Measurements from ENCODE around the gene KIAA1958. TPM values are rescaled to one million over a fixed set of nuclear protein-coding genes. Genes with fewer than 3 reads are reported as not detected.

Gene KIAA1958
- total RNA-seq, 5 donors from 2014 or later (not counting 1 experiment from before 2014, with no cell fraction given): 4.6 to 6.4 (median 6.2) TPM

- POLR2A ChIA-PET: no interaction called here
- H3K4me3 ChIP-seq (ENCODE audit: control insufficient read depth in 1 of 2, extremely low read depth in 1 of 2, low read length in 1 of 2): no peak overlapping the region
- ATAC-seq (replicated peaks in 1 of 4): no peak
- H3K27ac ChIP-seq (ENCODE audit: low read length): no peak overlapping the region
- H3K4me1 Mint-ChIP-seq: peaks cover 5 to 8% (median 7%) of the 10 kb centered on the region in 3 donors
- H3K9me3 ChIP-seq: no peaks in the 10 kb centered on the region
- no peaks in the 10 kb centered on the region for H3K4me1 ChIP-seq (ENCODE audit: control insufficient read depth in 1 of 2, extremely low read depth in 1 of 2, insufficient read depth in 2 of 2, low read length in 2 of 2)
- no peak overlapping the region for H3K4me3 Mint-ChIP-seq
- no peak overlapping the region for H3K27ac Mint-ChIP-seq
- no CpG with 5 or more reads among the region's 1 CpG for WGBS (ENCODE audit: insufficient coverage)
- H3K9me3 Mint-ChIP-seq: no peaks in the 10 kb centered on the region
- H3K36me3 Mint-ChIP-seq: peaks cover 10% of the 10 kb centered on the region
- no peaks in the 10 kb centered on the region for H3K36me3 ChIP-seq (ENCODE audit: control insufficient read depth in 2 of 2, extremely low read depth in 1 of 2, insufficient read depth in 1 of 2, low read length in 1 of 2)
- no peaks in the 10 kb centered on the region for H3K27me3 ChIP-seq (replicated peaks in 1 of 2; ENCODE audit: control insufficient read depth in 2 of 2, extremely low read depth in 1 of 2, insufficient read depth in 2 of 2, low read length in 1 of 2)
- CTCF ChIA-PET: no interaction called here
- DNase-seq: no peak
- no peaks in the 10 kb centered on the region for H3K27me3 Mint-ChIP-seq
Observed at GRCh38 chr9:112535811-112536210, 49.2 kb downstream of the KIAA1958 start.

GRCh38 chr9:112537561-112537960 is 50.9 kb downstream of the KIAA1958 start:
- no peak overlapping the region for H3K27ac Mint-ChIP-seq

GRCh38 chr9:112540800-112541199 is 54.2 kb downstream of the KIAA1958 start:
- H3K9me3 Mint-ChIP-seq: no peaks in the 10 kb centered on the region
- CTCF ChIA-PET: no interaction called here
- peaks cover 2% of the 10 kb centered on the region for H3K36me3 Mint-ChIP-seq
- Histone ChIP-seq H3K4me3 (ENCODE audit: control insufficient read depth in 1 of 2, extremely low read depth in 1 of 2, low read length in 1 of 2) (no peak overlapping the region), H3K27ac (ENCODE audit: low read length) (no peak overlapping the region), H3K36me3 (ENCODE audit: control insufficient read depth in 2 of 2, extremely low read depth in 1 of 2, insufficient read depth in 1 of 2, low read length in 1 of 2) (no peaks in the 10 kb centered on the region), H3K27me3 (replicated peaks in 1 of 2; ENCODE audit: control insufficient read depth in 2 of 2, extremely low read depth in 1 of 2, insufficient read depth in 2 of 2, low read length in 1 of 2) (no peaks in the 10 kb centered on the region), H3K9me3 (no peaks in the 10 kb centered on the region), H3K4me1 (ENCODE audit: control insufficient read depth in 1 of 2, extremely low read depth in 1 of 2, insufficient read depth in 2 of 2, low read length in 2 of 2) (no peaks in the 10 kb centered on the region)
- ATAC-seq (replicated peaks in 1 of 4) (no peak), DNase-seq (no peak)
- no CpG with 5 or more reads among the region's 4 CpGs for WGBS (ENCODE audit: insufficient coverage)
- H3K4me1 Mint-ChIP-seq: peaks cover 4 to 6% (median 4%) of the 10 kb centered on the region in 3 donors
- H3K4me3 Mint-ChIP-seq: no peak overlapping the region
- POLR2A ChIA-PET: no interaction called here
- H3K27me3 Mint-ChIP-seq: no peaks in the 10 kb centered on the region
- H3K27ac Mint-ChIP-seq: no peak overlapping the region

More at GRCh38 chr9:112537561-112537960, 50.9 kb downstream of the KIAA1958 start:
- Histone ChIP-seq H3K36me3 (ENCODE audit: control insufficient read depth in 2 of 2, extremely low read depth in 1 of 2, insufficient read depth in 1 of 2, low read length in 1 of 2) (no peaks in the 10 kb centered on the region), H3K27me3 (replicated peaks in 1 of 2; ENCODE audit: control insufficient read depth in 2 of 2, extremely low read depth in 1 of 2, insufficient read depth in 2 of 2, low read length in 1 of 2) (no peaks in the 10 kb centered on the region), H3K4me1 (ENCODE audit: control insufficient read depth in 1 of 2, extremely low read depth in 1 of 2, insufficient read depth in 2 of 2, low read length in 2 of 2) (no peaks in the 10 kb centered on the region), H3K27ac (ENCODE audit: low read length) (no peak overlapping the region), H3K4me3 (ENCODE audit: control insufficient read depth in 1 of 2, extremely low read depth in 1 of 2, low read length in 1 of 2) (no peak overlapping the region), H3K9me3 (no peaks in the 10 kb centered on the region)
- peaks cover 5 to 8% (median 7%) of the 10 kb centered on the region in 3 donors for H3K4me1 Mint-ChIP-seq
- no CpG with 5 or more reads among the region's 1 CpG for WGBS (ENCODE audit: insufficient coverage)
- peaks cover 10% of the 10 kb centered on the region for H3K36me3 Mint-ChIP-seq
- DNase-seq (no peak), ATAC-seq (replicated peaks in 1 of 4) (no peak)
- no peak overlapping the region for H3K4me3 Mint-ChIP-seq
- no peaks in the 10 kb centered on the region for H3K27me3 Mint-ChIP-seq
- POLR2A ChIA-PET: no interaction called here
- CTCF ChIA-PET: no interaction called here
- H3K9me3 Mint-ChIP-seq: no peaks in the 10 kb centered on the region

- H3K9me3 Mint-ChIP-seq: no peaks in the 10 kb centered on the region
- Histone ChIP-seq H3K4me1 (ENCODE audit: control insufficient read depth in 1 of 2, extremely low read depth in 1 of 2, insufficient read depth in 2 of 2, low read length in 2 of 2) (no peaks in the 10 kb centered on the region), H3K36me3 (ENCODE audit: control insufficient read depth in 2 of 2, extremely low read depth in 1 of 2, insufficient read depth in 1 of 2, low read length in 1 of 2) (no peaks in the 10 kb centered on the region), H3K9me3 (no peaks in the 10 kb centered on the region), H3K4me3 (ENCODE audit: control insufficient read depth in 1 of 2, extremely low read depth in 1 of 2, low read length in 1 of 2) (no peak overlapping the region), H3K27ac (ENCODE audit: low read length) (no peak overlapping the region), H3K27me3 (replicated peaks in 1 of 2; ENCODE audit: control insufficient read depth in 2 of 2, extremely low read depth in 1 of 2, insufficient read depth in 2 of 2, low read length in 1 of 2) (no peaks in the 10 kb centered on the region)
- WGBS (ENCODE audit: insufficient coverage): no CpG with 5 or more reads among the region's 7 CpGs
- no peak overlapping the region for H3K27ac Mint-ChIP-seq
- ATAC-seq (replicated peaks in 1 of 4) (no peak), DNase-seq (no peak)
- ChIA-PET CTCF (interaction anchor here in 1 of 2 donors (0.7 kb wide), 1 partner anchor 363 kb away, joined by 3 read pairs; no protein-coding TSS in a partner anchor), POLR2A (no interaction called here)
- peaks cover 3% of the 10 kb centered on the region for H3K36me3 Mint-ChIP-seq
- H3K27me3 Mint-ChIP-seq: no peaks in the 10 kb centered on the region
- no peak overlapping the region for H3K4me3 Mint-ChIP-seq
- peaks cover 9 to 10% (median 10%) of the 10 kb centered on the region in 3 donors for H3K4me1 Mint-ChIP-seq
Observed at GRCh38 chr9:112541685-112542084, 55.1 kb downstream of the KIAA1958 start.

GRCh38 chr9:112542593-112543292 is 56.1 kb downstream of the KIAA1958 start:
- no peaks in the 10 kb centered on the region for H3K27me3 Mint-ChIP-seq
- Histone ChIP-seq H3K36me3 (ENCODE audit: control insufficient read depth in 2 of 2, extremely low read depth in 1 of 2, insufficient read depth in 1 of 2, low read length in 1 of 2) (no peaks in the 10 kb centered on the region), H3K4me1 (ENCODE audit: control insufficient read depth in 1 of 2, extremely low read depth in 1 of 2, insufficient read depth in 2 of 2, low read length in 2 of 2) (no peaks in the 10 kb centered on the region), H3K9me3 (no peaks in the 10 kb centered on the region), H3K4me3 (ENCODE audit: control insufficient read depth in 1 of 2, extremely low read depth in 1 of 2, low read length in 1 of 2) (no peak overlapping the region), H3K27ac (ENCODE audit: low read length) (no peak overlapping the region), H3K27me3 (replicated peaks in 1 of 2; ENCODE audit: control insufficient read depth in 2 of 2, extremely low read depth in 1 of 2, insufficient read depth in 2 of 2, low read length in 1 of 2) (no peaks in the 10 kb centered on the region)
- peaks cover 9 to 12% (median 10%) of the 10 kb centered on the region in 3 donors for H3K4me1 Mint-ChIP-seq
- no CpG with 5 or more reads among the region's 1 CpG for WGBS (ENCODE audit: insufficient coverage)
- DNase-seq (no peak), ATAC-seq (replicated peaks in 1 of 4) (no peak)
- H3K9me3 Mint-ChIP-seq: no peaks in the 10 kb centered on the region
- no peak overlapping the region for H3K27ac Mint-ChIP-seq
- H3K36me3 Mint-ChIP-seq: peaks cover 4% of the 10 kb centered on the region
- ChIA-PET POLR2A (interaction anchor here in 1 of 2 donors (0.7 kb wide), 1 partner anchor 685 kb away, joined by 5 read pairs; no protein-coding TSS in a partner anchor), CTCF (interaction anchor here (0.6 to 0.7 kb wide), 2 partner anchors 10 to 364 kb away, joined by 3 to 5 read pairs; no protein-coding TSS in a partner anchor)
- no peak overlapping the region for H3K4me3 Mint-ChIP-seq

- H3K27ac ChIP-seq (ENCODE audit: low read length): no peak overlapping the region
- DNase-seq: no peak
- ChIA-PET POLR2A (interaction anchor here in 1 of 2 donors (0.6 kb wide), 1 partner anchor 465 kb away, joined by 3 read pairs; no protein-coding TSS in a partner anchor), CTCF (interaction anchor here in 1 of 2 donors (1.3 kb wide), 1 partner anchor 119 kb away, joined by 6 read pairs; no protein-coding TSS in a partner anchor)
- H3K4me1 Mint-ChIP-seq: peaks cover 9 to 13% (median 12%) of the 10 kb centered on the region in 3 donors
- no peak overlapping the region for H3K27ac Mint-ChIP-seq
- no peaks in the 10 kb centered on the region for H3K9me3 Mint-ChIP-seq
- no peaks in the 10 kb centered on the region for H3K36me3 ChIP-seq (ENCODE audit: control insufficient read depth in 2 of 2, extremely low read depth in 1 of 2, insufficient read depth in 1 of 2, low read length in 1 of 2)
- peaks cover 6% of the 10 kb centered on the region for H3K36me3 Mint-ChIP-seq
- H3K27me3 Mint-ChIP-seq: no peaks in the 10 kb centered on the region
- no CpG with 5 or more reads among the region's 1 CpG for WGBS (ENCODE audit: insufficient coverage)
- no peak for ATAC-seq (replicated peaks in 1 of 4)
- no peak overlapping the region for H3K4me3 ChIP-seq (ENCODE audit: control insufficient read depth in 1 of 2, extremely low read depth in 1 of 2, low read length in 1 of 2)
- no peak overlapping the region for H3K4me3 Mint-ChIP-seq
- H3K27me3 ChIP-seq (replicated peaks in 1 of 2; ENCODE audit: control insufficient read depth in 2 of 2, extremely low read depth in 1 of 2, insufficient read depth in 2 of 2, low read length in 1 of 2): no peaks in the 10 kb centered on the region
- H3K4me1 ChIP-seq (ENCODE audit: control insufficient read depth in 1 of 2, extremely low read depth in 1 of 2, insufficient read depth in 2 of 2, low read length in 2 of 2): no peaks in the 10 kb centered on the region
- no peaks in the 10 kb centered on the region for H3K9me3 ChIP-seq
Observed at GRCh38 chr9:112544477-112544876, 57.9 kb downstream of the KIAA1958 start.
